NCI-H2171 treated with DMSO at 0.1 percent for 48 hours (cell line): ENCODE measurements around the gene CCDC69.
"Not testable (repeated sequence)": the region's sequence is repeated elsewhere in the genome, so short reads cannot be mapped to it uniquely, and the experiment has no call there.

ENCODE experiments used
- DNase-seq: peaks from one replicate; lab custom pipeline; 2025; lab: John Stamatoyannopoulos, UW

CCDC69 gene

DNA sequence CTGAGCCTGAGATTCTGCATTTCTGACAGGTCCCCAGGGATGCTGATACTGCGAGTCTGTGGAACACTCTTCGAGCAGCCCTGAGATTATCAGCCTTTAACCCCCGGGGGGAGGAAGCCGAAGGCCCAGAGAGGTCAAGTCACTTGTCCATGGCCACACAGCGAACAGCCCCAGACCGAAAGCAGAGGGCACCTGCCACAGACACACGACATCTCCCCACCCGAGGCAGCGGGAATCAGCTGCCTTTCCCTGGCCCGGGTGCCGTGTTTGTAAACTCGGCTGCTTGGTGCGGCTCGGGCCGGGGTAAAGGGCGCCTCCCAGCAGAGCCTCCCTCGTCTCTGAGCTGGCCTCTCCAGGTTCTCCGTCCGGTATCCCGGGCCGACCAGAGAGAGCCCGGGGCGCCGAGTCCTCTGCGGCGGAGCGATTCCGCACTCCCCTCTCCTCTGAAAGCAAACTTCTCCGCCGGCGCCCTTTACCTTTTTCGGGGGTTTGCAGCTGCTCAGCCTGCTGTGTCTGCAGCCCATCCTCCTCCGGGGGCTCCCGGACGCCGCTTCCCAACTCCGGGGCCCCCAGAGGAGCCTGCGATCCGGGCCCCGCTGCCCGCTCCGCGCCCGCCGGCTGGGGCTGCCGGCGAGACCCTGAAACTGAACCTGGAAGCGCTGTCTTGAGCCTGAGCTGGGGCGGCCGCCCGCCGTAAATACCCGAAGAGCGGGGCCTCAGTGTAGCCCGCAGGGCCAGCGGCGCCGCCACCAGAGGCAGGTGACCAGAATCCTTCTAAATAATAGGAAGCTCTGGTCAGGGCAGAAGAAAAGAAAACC, at the start of gene CCDC69:
TSS of gene CCDC69 (minus strand) at position 646 of the 818 bp plus-strand sequence. CDS start at position 524, 122 bp downstream.
- peak; percentile 32 for DNase-seq

DNA sequence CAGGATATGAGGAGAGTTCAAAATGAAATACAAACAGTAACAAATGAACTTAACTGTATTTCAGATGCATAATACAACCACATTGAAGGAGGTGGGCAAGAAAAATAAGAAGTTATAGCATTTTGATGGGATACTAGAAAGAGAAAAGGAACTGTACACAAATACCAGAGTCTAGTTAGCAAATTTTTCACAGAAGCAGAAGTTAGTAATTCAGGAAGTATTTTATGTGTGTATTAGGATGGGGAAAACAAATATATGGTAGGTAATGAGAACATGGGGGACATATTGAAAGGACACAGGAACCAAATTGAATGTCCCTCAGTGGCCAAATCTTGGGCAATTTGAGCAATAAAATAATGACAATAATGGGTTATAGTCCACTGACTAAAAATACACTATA, 47.4 kb upstream of the CCDC69 start:
- no peak for DNase-seq

DNA sequence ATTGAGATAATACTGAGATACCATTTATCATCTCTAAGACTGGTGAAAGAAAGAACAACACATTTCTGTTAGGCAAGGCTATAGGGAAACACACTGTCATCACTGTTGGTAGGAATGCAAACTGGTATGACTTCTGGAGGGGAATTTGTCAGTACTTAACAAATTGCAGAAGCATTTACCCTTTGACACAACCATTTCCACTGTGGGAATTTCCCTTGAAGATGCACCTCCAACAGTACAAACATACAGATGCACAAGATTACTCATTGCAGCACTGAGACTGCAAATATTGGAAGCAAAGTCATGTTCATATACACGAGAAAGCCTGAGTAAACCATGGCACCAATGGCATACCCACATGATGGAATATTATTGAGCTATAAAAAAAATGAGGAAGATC, 46.7 kb upstream of the CCDC69 start:
- DNase-seq: no peak

GRCh38 chr5:151267491-151268260, 43.8 kb upstream of the CCDC69 start:
- DNase-seq: no peak

DNA sequence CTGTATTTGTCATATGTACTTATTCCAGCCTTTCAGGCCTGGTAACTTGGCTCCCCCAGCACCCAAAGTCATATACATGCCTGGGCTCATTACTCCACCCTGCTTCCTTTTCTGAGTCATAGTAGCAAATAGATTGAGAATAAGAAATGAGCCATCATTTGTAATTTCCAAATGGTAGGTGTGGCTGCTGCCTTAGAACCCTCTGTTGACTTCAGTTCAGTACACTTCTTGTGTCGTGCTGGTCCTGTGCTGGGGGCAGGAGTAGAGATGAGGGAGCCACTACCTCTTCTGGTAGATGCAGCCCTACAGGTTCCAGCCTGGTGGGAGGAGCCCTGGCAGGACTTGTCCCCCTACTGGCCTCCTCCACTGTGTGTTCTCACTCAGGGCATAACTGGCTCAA, 40.2 kb upstream of the CCDC69 start:
- no peak for DNase-seq

DNA sequence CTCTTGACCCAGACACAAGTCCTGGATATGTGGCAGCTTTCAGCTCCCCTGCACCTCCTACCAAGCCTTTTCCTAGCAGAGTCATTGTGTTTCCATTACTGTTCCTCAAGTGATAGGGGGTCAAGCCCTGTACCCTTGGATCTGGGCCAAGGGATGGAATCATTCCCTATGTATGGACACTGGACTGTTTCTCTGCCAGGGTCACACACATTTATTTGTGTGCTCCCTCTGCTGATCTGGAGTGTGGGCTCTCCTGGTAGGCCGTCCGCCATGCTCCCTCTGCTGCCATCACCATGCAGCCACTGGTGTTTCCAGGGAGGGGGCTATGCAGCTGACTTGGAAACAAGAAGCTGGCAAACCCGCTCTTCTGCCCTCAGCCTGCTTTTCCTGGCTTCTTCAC, 38.6 kb upstream of the CCDC69 start:
- no peak for DNase-seq

GRCh38 chr5:151259931-151260330, 36.0 kb upstream of the CCDC69 start:
- DNase-seq: no peak

- DNase-seq: no peak
Observed at GRCh38 chr5:151258816-151259215, 34.9 kb upstream of the CCDC69 start.

- no peak for DNase-seq
Observed at GRCh38 chr5:151258201-151258611, 34.3 kb upstream of the CCDC69 start.

DNA sequence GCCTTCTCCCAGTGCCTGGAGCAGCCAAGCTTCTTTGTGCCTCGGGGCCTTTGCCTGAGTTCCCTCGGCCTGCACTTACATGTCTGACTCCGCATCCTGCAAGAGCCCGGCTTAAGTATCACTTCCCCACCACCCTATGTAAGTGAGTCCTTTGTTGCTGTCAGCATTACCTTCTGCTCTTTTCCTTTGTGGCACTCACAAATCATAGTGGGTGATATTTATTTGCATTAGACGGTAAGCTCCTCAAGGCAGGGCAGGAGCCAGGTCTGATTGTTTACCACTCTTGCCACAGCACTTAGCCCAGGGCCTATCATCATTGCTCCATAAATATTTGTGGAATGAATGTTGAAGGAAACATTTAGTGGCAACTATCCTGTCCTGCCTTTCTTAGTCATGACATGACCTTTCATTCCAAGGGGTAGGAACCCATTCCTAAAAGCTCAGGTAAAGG, 33.9 kb upstream of the CCDC69 start:
- no peak for DNase-seq

DNA sequence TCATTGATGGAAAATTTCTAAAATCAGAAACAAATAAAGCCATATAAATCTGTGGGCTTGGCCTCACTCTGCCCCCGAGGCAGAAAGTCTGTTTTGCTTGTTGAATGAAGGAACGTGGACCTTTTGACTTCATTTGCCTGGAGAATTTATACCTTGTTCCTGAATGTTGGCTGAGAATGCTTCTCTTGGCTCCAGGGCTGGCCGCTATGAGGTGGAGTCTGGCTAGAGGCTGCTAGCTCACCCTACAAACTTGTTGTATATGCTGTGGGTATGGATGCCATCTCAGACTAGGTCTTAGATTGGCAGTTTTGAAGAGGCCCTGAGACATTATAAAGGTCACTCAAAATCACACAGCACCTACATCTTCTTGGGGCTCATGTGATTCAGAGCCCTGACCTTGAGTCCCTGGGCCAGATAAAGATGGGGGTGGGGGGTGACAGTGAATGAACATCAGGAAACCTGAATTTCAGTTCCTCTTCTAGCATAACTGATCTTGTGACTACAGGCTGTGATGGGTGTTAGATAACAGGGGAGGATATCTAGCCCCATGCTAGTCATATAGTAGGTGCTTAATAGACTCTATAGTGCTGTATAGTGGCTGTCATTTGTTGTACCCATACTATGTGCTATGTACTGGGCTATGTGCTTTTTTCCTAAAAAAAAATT, 31.9 kb upstream of the CCDC69 start:
- no peak for DNase-seq

DNA sequence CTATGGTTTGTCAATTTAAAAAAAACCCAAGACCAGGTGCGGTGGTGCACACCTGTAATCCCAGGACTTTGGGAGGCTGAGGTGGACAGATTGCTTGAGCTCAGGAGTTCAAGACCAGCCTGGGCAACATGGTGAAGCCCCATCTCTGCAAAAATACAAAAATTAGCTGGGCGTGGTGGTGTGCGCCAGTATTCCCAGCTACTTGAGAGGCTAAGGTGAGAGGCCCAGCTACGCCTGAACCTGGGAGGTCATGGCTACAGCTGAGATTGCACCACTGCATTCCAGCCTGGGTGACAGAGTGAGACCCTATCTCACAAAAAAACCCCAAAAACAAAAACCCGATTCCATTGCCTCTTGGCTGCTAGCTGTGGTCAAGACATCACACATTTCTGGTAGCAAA, 31.1 kb upstream of the CCDC69 start:
- not testable (repeated sequence) for DNase-seq

- DNase-seq: no peak
Observed at GRCh38 chr5:151254556-151254955, 30.7 kb upstream of the CCDC69 start.

GRCh38 chr5:151253605-151253950, 29.7 kb upstream of the CCDC69 start:
- no peak for DNase-seq

- peak; percentile 94 for DNase-seq
Observed at GRCh38 chr5:151252762-151253604, 29.1 kb upstream of the CCDC69 start, which contains the start of gene GM2A. Gene GM2A (plus strand): TSS chr5:151253185. CDS start chr5:151253217, 32 bp downstream.

DNA sequence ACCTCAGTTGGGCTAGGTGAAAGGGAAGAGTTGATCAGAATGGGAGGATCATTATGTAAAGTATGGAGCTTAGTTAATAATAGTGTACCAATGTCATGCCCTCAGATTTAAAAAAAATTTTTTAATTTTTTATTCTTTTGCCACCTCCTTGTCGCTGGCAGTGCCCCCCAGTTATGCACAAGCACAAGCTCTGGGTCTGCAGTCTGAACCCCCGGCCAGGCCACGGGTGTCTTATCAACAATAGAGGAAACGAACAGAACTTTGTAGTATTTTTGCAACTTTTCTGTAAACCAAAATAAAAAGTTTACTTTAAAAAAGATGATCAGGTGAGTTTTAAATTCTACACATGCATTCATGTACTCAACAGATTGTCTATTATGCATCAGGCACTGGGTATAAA, 27.7 kb upstream of the CCDC69 start:
- DNase-seq: no peak

DNA sequence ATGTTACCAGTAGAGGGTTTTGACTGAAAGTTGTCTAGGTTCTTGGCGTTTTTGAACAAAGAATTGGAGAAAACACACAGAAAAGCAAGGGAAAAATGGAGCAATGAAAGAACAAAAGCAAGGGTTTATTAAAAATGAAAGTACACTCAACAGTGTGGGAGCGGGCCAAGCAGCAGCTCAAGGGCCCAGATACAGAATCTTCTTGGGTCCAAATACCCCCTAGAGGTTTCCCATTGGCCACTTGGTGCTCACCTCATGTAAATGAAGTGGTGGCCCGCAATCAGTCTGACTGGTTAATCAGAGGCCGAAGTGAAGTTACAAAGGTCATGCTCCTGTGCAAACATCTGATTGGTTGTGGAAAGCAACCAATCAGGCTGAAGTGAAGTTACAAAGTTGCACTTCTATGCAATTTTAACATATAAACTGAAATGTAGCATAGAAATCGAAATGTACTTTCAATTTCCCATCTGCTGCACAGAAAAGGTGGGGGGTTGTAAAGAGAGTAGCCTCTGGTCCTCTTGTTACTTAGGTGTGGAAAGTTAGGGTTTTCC, 27.2 kb upstream of the CCDC69 start:
- DNase-seq: no peak

- no peak for DNase-seq
Observed at GRCh38 chr5:151250346-151251000, 26.6 kb upstream of the CCDC69 start.

GRCh38 chr5:151249281-151249680, 25.4 kb upstream of the CCDC69 start:
- no peak for DNase-seq

- DNase-seq: peak; percentile 49
Observed at GRCh38 chr5:151248651-151249050, 24.8 kb upstream of the CCDC69 start.

DNA sequence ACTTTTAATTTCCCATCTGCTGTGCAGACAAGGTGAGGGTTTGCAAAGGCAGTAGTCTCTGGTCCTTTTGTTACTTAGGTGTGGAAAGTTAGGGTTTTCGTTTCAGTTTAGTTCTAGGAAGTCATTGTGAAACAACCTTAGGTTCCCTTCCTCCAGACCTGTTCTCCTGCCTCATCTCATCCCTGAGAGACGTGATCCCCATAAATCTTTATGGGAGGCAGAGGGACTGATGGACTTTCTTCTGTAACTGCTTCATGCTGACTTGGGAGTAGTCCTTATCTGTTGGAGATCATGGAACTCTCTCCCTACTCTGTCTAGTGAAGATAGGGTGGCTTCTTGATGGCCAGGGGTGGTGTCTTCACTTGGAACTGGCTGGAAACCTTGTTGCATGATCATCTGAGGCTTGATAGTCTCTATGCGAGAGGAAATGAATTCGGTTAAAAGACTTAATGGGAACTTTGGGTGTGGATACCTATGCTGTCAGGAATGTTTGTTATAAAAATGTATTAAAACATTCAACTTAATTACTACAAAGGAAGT, 21.9 kb upstream of the CCDC69 start:
- no peak for DNase-seq
